ENCODE measurements around the gene JAM3. TPM values are rescaled to one million over a fixed set of nuclear protein-coding genes. Genes with fewer than 3 reads are reported as not detected.

Gene JAM3
- total RNA-seq, 1 experiment from 2014 or later = 32.9 TPM

DNA sequence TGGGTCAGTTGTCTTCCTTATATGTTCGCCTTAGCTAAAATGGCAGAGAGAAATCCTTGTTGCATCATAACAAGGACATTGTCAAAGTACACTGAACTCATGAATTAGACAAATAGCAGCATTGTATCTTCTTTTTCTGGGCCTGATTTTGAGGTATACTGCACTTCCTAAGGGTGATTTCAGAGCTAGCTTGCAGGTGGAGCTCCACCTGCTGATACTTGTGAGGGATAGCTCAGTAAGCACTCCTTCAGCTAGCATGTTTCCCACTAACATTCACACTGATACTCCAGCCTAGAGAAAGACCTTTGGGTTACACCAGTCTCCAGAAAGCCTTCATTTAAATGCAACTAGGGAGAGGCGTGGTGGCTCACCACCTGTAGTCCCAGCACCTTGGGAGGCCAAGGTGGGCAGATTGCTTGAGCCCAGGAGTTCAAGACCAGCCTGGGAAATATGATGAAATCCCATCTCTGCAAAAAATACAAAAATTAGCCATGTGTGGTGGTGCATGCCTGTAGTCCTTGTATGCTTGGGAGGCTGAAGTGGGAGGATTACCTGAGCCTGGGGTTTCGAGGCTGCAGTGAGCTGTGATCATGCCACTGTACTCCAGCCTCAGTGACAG, 29.8 kb downstream of the JAM3 start:
- ChIA-PET CTCF (interaction anchor here (0.6 to 3.5 kb wide), 26 partner anchors 8 to 180 kb away, joined by 3 to 57 read pairs (median 4); partner anchors contain the start of gene JAM3), POLR2A (interaction anchor here (1.1 kb wide), 1 partner anchor 15 kb away, joined by 3 read pairs; no protein-coding TSS in a partner anchor)
- DNase-seq (ENCODE audit: low spot score) (no peak), ATAC-seq (peak; percentile 98)
- H3K4me3 Mint-ChIP-seq = no peak overlapping the region
- peaks cover 8% of the 10 kb centered on the region for H3K27me3 Mint-ChIP-seq (ENCODE audit: low read depth)
- peaks cover 23% of the 10 kb centered on the region for H3K4me1 Mint-ChIP-seq
- peaks cover 21% of the 10 kb centered on the region for H3K36me3 Mint-ChIP-seq
- peaks cover 22% of the 10 kb centered on the region for H3K9me3 Mint-ChIP-seq
- H3K27ac Mint-ChIP-seq = 0 out of 2 replicates have a peak overlapping the region, but pooled peaks have one; percentile 50
- TF ChIP-seq FOXK1 (CRISPR knock-in tag; IDR thresholded peaks at IDR 0.05) (no peak), IRF2 (CRISPR knock-in tag; IDR thresholded peaks at IDR 0.05; ENCODE audit: borderline replicate concordance, low read depth) (no peak), ATF2 (CRISPR knock-in tag; IDR thresholded peaks at IDR 0.05; ENCODE audit: borderline replicate concordance, low read depth) (no peak), ATF6 (CRISPR knock-in tag; IDR thresholded peaks at IDR 0.05) (no peak)

DNA sequence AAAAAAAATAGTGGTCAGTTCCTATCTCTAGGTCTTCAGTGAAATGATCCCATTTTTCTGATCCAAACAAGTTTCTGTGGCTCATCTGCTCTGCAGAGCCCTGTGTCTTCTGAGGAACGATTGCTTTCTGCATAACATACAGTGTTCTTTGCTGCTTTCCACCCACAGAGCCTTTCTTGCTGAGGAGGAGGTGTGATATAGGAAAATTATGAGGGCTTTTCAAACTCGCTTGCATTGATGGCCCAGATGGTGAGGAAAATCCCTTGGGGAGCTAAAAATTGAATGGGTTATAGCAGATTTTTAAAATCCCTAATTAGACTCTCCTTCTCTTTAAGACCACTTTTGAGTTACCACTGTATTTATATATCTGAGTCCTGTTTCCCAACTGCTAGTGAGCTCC, 31.3 kb downstream of the JAM3 start:
- CTCF ChIA-PET = no interaction called here
- Mint-ChIP-seq H3K36me3 (peaks cover 21% of the 10 kb centered on the region), H3K27ac (no peak overlapping the region), H3K9me3 (peaks cover 34% of the 10 kb centered on the region), H3K4me1 (peaks cover 23% of the 10 kb centered on the region), H3K4me3 (no peak overlapping the region), H3K27me3 (ENCODE audit: low read depth) (peaks cover 8% of the 10 kb centered on the region)
- TF ChIP-seq TP53 (CRISPR knock-in tag; IDR thresholded peaks at IDR 0.05) (no peak), ATF2 (CRISPR knock-in tag; IDR thresholded peaks at IDR 0.05; ENCODE audit: borderline replicate concordance, low read depth) (no peak), FOXK1 (CRISPR knock-in tag; IDR thresholded peaks at IDR 0.05) (no peak), USF1 (CRISPR knock-in tag; IDR thresholded peaks at IDR 0.05) (no peak), E2F5 (CRISPR knock-in tag; IDR thresholded peaks at IDR 0.05) (no peak), MLX (CRISPR knock-in tag; IDR thresholded peaks at IDR 0.05) (no peak), HMGA2 (CRISPR knock-in tag; IDR thresholded peaks at IDR 0.05) (no peak), NR2C2 (CRISPR knock-in tag; IDR thresholded peaks at IDR 0.05) (no peak), FOXJ3 (CRISPR knock-in tag; IDR thresholded peaks at IDR 0.05; ENCODE audit: borderline replicate concordance) (no peak), CREB1 (CRISPR knock-in tag; IDR thresholded peaks at IDR 0.05) (no peak), ZNF281 (CRISPR knock-in tag; IDR thresholded peaks at IDR 0.05) (no peak), ZNF671 (CRISPR knock-in tag; IDR thresholded peaks at IDR 0.05) (no peak), CDX4 (CRISPR knock-in tag; IDR thresholded peaks at IDR 0.05; ENCODE audit: borderline replicate concordance) (no peak)
- TF ChIP-seq, protein P1, sequence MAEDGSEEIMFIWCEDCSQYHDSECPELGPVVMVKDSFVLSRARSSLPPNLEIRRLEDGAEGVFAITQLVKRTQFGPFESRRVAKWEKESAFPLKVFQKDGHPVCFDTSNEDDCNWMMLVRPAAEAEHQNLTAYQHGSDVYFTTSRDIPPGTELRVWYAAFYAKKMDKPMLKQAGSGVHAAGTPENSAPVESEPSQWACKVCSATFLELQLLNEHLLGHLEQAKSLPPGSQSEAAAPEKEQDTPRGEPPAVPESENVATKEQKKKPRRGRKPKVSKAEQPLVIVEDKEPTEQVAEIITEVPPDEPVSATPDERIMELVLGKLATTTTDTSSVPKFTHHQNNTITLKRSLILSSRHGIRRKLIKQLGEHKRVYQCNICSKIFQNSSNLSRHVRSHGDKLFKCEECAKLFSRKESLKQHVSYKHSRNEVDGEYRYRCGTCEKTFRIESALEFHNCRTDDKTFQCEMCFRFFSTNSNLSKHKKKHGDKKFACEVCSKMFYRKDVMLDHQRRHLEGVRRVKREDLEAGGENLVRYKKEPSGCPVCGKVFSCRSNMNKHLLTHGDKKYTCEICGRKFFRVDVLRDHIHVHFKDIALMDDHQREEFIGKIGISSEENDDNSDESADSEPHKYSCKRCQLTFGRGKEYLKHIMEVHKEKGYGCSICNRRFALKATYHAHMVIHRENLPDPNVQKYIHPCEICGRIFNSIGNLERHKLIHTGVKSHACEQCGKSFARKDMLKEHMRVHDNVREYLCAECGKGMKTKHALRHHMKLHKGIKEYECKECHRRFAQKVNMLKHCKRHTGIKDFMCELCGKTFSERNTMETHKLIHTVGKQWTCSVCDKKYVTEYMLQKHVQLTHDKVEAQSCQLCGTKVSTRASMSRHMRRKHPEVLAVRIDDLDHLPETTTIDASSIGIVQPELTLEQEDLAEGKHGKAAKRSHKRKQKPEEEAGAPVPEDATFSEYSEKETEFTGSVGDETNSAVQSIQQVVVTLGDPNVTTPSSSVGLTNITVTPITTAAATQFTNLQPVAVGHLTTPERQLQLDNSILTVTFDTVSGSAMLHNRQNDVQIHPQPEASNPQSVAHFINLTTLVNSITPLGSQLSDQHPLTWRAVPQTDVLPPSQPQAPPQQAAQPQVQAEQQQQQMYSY (CRISPR knock-in tag; IDR thresholded peaks at IDR 0.05) = no peak
- DNase-seq (ENCODE audit: low spot score) (no peak), ATAC-seq (no peak)
- POLR2A ChIA-PET = no interaction called here

Measured in WTC11 (cell line).